Body of pancreas (tissue), 4 donors: ENCODE results near the gene NRCAM.

Experiments used
- CTCF ChIP-seq, 7 experiments: fragments of 450-650 bp in 4 of 7; fragments of 200-600 bp in 3 of 7; sonication (generic) in 3 of 7; IDR thresholded peaks; one replicate each; pipeline ENCODE4 v1.5.1; 2016 to 2019; ENCODE audit warnings: antibody characterized with exemption in 7 of 7
- POLR2A ChIP-seq, 3 donors: fragments of 450-650 bp; IDR thresholded peaks; one replicate each; pipeline ENCODE4 v1.6.1; 2016; ENCODE audit warnings: antibody characterized with exemption in 3 of 3, mild to moderate bottlenecking in 2 of 3

GRCh38 chr7:108307194-108307593, 149.0 kb downstream of the NRCAM start:
- no peak for TF ChIP-seq POLR2A (IDR thresholded peaks at IDR 0.05)
- TF ChIP-seq CTCF (IDR thresholded peaks at IDR 0.05) = no peak
